GM03348 (cell line): ENCODE results near the gene TIGD2.

Experiments
- DNase-seq: peaks from one replicate; pipeline ENCODE4 v3.0.0; 2012; ENCODE audit warnings: low spot score

TIGD2 gene

GRCh38 chr4:89162987-89163386 is 51.7 kb downstream of the TIGD2 start:
- DNase-seq, result no peak

- no peak for DNase-seq
These were observed 53.1 kb downstream of the TIGD2 start for GRCh38 chr4:89164400-89164799.
